ENCODE data around the gene KLHL4.
"Not testable (repeated sequence)": the region's sequence is repeated elsewhere in the genome, so short reads cannot be mapped to it uniquely, and the experiment has no call there.

Gene KLHL4

DNA sequence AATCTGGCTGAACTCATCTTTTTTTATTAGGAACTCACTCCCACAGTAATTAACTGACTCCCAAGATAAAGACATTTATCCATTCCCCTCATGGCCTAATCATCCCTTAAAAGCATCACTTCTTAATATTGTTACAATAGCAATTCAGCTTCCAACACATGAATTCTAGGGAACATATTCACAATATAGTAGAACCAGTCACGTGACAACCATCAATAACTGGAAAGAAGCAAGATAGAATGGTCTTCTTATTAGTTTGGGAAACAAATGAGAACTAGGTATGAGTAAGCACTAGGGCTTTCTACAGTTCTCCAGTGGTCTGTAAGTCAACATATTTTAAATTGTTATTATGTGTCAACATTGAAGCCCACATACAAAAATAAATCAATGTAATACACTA lies 170.1 kb downstream of the KLHL4 start:
- H4K20me1 ChIP-seq (ENCODE audit: control insufficient read depth, insufficient read depth, low read depth, low read length): no peaks in the 10 kb centered on the region
- no peaks in the 10 kb centered on the region for H3K79me2 ChIP-seq (ENCODE audit: control insufficient read depth, low read length)
- no peaks in the 10 kb centered on the region for H3K36me3 ChIP-seq (ENCODE audit: control insufficient read depth, low read length)
- TF ChIP-seq, protein P1, sequence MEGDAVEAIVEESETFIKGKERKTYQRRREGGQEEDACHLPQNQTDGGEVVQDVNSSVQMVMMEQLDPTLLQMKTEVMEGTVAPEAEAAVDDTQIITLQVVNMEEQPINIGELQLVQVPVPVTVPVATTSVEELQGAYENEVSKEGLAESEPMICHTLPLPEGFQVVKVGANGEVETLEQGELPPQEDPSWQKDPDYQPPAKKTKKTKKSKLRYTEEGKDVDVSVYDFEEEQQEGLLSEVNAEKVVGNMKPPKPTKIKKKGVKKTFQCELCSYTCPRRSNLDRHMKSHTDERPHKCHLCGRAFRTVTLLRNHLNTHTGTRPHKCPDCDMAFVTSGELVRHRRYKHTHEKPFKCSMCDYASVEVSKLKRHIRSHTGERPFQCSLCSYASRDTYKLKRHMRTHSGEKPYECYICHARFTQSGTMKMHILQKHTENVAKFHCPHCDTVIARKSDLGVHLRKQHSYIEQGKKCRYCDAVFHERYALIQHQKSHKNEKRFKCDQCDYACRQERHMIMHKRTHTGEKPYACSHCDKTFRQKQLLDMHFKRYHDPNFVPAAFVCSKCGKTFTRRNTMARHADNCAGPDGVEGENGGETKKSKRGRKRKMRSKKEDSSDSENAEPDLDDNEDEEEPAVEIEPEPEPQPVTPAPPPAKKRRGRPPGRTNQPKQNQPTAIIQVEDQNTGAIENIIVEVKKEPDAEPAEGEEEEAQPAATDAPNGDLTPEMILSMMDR (IDR thresholded peaks at IDR 0.05; ENCODE audit: low read depth, low read length, poor library complexity, severe bottlenecking): no peak
- no peak for TF ChIP-seq EZH2phosphoT487 (IDR thresholded peaks at IDR 0.05; ENCODE audit: borderline replicate concordance, low read length)
- H3F3A ChIP-seq (ENCODE audit: control insufficient read depth, insufficient read depth): no peaks in the 10 kb centered on the region
- H3K9me2 ChIP-seq (replicated peaks; ENCODE audit: control insufficient read depth, low read length): no peaks in the 10 kb centered on the region
- H3K27me3 ChIP-seq (ENCODE audit: control insufficient read depth, low read length): no peaks in the 10 kb centered on the region
- H3K9me3 ChIP-seq (ENCODE audit: control insufficient read depth, insufficient read depth, low read length): no peaks in the 10 kb centered on the region
- no peak overlapping the region for H3K27ac ChIP-seq (ENCODE audit: low read depth, low read length)
- H3K4me3 ChIP-seq (ENCODE audit: low read length): no peak overlapping the region
- no peaks in the 10 kb centered on the region for H3K4me1 ChIP-seq (ENCODE audit: control insufficient read depth, low read length)
- no peak overlapping the region for H3K4me2 ChIP-seq (ENCODE audit: low read length)

DNA sequence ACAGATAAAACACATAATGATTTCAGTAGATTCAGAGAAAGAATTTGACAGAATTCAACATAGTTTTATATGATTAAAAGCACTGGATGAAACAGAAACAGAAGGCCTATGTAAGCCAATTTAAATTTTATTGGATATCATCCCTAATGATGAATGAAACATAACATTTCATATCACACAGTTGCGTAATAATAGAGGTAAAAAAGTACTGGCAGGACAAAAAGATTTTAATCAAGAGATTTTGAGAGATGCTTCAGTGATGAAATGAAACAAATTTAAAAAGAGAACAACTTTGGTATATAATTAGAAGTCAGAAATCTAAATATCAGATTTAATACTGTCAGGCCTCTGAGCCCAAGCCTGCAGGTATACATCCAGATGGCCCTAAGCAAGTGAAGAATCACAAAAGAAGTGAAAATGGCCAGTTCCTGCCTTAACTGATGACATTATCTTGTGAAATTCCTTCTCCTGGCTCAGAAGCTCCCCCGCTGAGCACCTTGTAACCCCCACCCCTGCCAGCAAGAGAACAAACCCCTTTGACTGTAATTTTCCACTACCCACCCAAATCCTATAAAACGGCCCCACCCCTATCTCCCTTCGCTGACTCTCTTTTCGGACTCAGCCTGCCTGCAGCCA lies 170.6 kb downstream of the KLHL4 start:
- H3K9me3 ChIP-seq (ENCODE audit: control insufficient read depth, insufficient read depth, low read length): not testable (repeated sequence)

GRCh38 chrX:87689218-87689617 lies 171.6 kb downstream of the KLHL4 start:
- H3K79me2 ChIP-seq (ENCODE audit: control insufficient read depth, low read length); H3K9me3 ChIP-seq (ENCODE audit: control insufficient read depth, insufficient read depth, low read length); H3K36me3 ChIP-seq (ENCODE audit: control insufficient read depth, low read length); H3K4me2 ChIP-seq (ENCODE audit: low read length); H3F3A ChIP-seq (ENCODE audit: control insufficient read depth, insufficient read depth); H4K20me1 ChIP-seq (ENCODE audit: control insufficient read depth, insufficient read depth, low read depth, low read length); H3K9me2 ChIP-seq (replicated peaks; ENCODE audit: control insufficient read depth, low read length); H3K4me3 ChIP-seq (ENCODE audit: low read length); H3K4me1 ChIP-seq (ENCODE audit: control insufficient read depth, low read length); H3K27me3 ChIP-seq (ENCODE audit: control insufficient read depth, low read length); H3K27ac ChIP-seq (ENCODE audit: low read depth, low read length): not testable (repeated sequence)

More for the DNA sequence above, 170.6 kb downstream of the KLHL4 start:
- not testable (repeated sequence) for H3F3A ChIP-seq (ENCODE audit: control insufficient read depth, insufficient read depth); H3K79me2 ChIP-seq (ENCODE audit: control insufficient read depth, low read length); H3K36me3 ChIP-seq (ENCODE audit: control insufficient read depth, low read length); H4K20me1 ChIP-seq (ENCODE audit: control insufficient read depth, insufficient read depth, low read depth, low read length); H3K4me2 ChIP-seq (ENCODE audit: low read length); H3K27me3 ChIP-seq (ENCODE audit: control insufficient read depth, low read length); H3K4me1 ChIP-seq (ENCODE audit: control insufficient read depth, low read length); H3K4me3 ChIP-seq (ENCODE audit: low read length); H3K9me2 ChIP-seq (replicated peaks; ENCODE audit: control insufficient read depth, low read length); H3K27ac ChIP-seq (ENCODE audit: low read depth, low read length)

DNA sequence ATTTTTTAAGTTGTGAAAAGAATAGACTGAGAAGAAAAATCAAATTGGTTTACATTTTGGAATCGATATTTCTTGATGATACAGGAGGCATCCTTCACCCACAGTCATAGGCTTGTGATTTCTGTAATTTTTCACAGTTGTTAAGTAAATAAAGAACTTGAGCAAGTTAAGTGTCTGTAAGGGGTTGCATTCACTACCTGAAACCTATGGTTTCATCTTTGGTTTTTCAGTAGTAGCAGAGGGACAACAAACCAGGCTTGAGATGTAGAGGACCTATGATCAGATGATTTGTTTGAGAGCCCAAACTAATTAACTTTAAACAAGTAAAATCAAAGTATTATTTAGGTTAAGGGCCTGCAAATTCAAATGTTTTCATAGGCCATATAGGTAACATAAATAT lies 175.6 kb downstream of the KLHL4 start:
- Histone ChIP-seq H3K4me3 (ENCODE audit: low read length) (no peak overlapping the region), H3K27ac (ENCODE audit: low read depth, low read length) (no peak overlapping the region), H3K4me2 (ENCODE audit: low read length) (no peak overlapping the region), H3K27me3 (ENCODE audit: control insufficient read depth, low read length) (no peaks in the 10 kb centered on the region), H4K20me1 (ENCODE audit: control insufficient read depth, insufficient read depth, low read depth, low read length) (no peaks in the 10 kb centered on the region), H3K9me2 (replicated peaks; ENCODE audit: control insufficient read depth, low read length) (no peaks in the 10 kb centered on the region), H3K79me2 (ENCODE audit: control insufficient read depth, low read length) (no peaks in the 10 kb centered on the region), H3K9me3 (ENCODE audit: control insufficient read depth, insufficient read depth, low read length) (no peaks in the 10 kb centered on the region), H3K36me3 (ENCODE audit: control insufficient read depth, low read length) (no peaks in the 10 kb centered on the region), H3F3A (ENCODE audit: control insufficient read depth, insufficient read depth) (no peaks in the 10 kb centered on the region), H3K4me1 (ENCODE audit: control insufficient read depth, low read length) (no peaks in the 10 kb centered on the region)
- TF ChIP-seq, protein P1 (IDR thresholded peaks at IDR 0.05; ENCODE audit: low read depth, low read length, poor library complexity, severe bottlenecking): no peak
- no peak for TF ChIP-seq EZH2phosphoT487 (IDR thresholded peaks at IDR 0.05; ENCODE audit: borderline replicate concordance, low read length)

All from DOHH2 (cell line).